ENCODE results near the gene RASSF3. TPM values are rescaled to one million over a fixed set of nuclear protein-coding genes. Genes with fewer than 3 reads are reported as not detected.

RASSF3 gene
- total and polyA plus RNA-seq, 10 of the 15 experiments (the other 5 are each of a cell fraction or from before 2014, with no cell fraction given), result 6.9 to 62.4 (median 30.3) TPM

GRCh38 chr12:64700532-64700931 is 90.2 kb downstream of the RASSF3 start (continued):
- TF ChIP-seq USF2 (IDR thresholded peaks at IDR 0.05; ENCODE audit: borderline replicate concordance, low read depth, low read length), result no peak

GRCh38 chr12:64701283-64701682 is 91.0 kb downstream of the RASSF3 start:
- peaks cover 0 to 5% of the 10 kb centered on the region in 2 experiments; a peak in 2 of 4 replicates for H3K36me3 ChIP-seq (ENCODE audit: control insufficient read depth in 2 of 2, insufficient read depth in 2 of 2, low read length in 1 of 2)
- FAIRE-seq, result no peak
- no peaks in the 10 kb centered on the region for H4K20me1 ChIP-seq (ENCODE audit: control insufficient read depth, insufficient read depth)
- no peak for ATAC-seq
- no peaks in the 10 kb centered on the region for H3K27me3 ChIP-seq (replicated peaks in 1 of 2; ENCODE audit: control insufficient read depth in 2 of 2, insufficient read depth in 2 of 2, low read length in 1 of 2)
- BruUV-seq (replicated peaks), result no TSS peak
- H3K9ac ChIP-seq (ENCODE audit: control insufficient read depth, insufficient read depth, low read length), result no peak overlapping the region
- ChIA-PET CTCF (interaction anchor here (0.9 to 4.2 kb wide), 3 partner anchors 13 to 152 kb away, joined by 3 to 45 read pairs (median 4); no protein-coding TSS in a partner anchor), POLR2A (no interaction called here), RAD21 (ENCODE audit: unreplicated experiment) (no interaction called here), SMC1A (ENCODE audit: uncharacterized antibody, unreplicated experiment) (interaction anchor here (1.0 to 3.1 kb wide), 3 partner anchors 10 to 152 kb away, joined by 3 to 14 read pairs (median 3); no protein-coding TSS in a partner anchor)
- intact Hi-C loops (cut with micrococcal nuclease; ENCODE audit: unreplicated experiment), result no loop called here
- 0 out of 2 replicates have a peak, but pooled peaks cover 3% of the 10 kb centered on the region for H3K4me1 ChIP-seq (ENCODE audit: control insufficient read depth, insufficient read depth, low read length)
- TF ChIP-seq RBBP5 (conservative IDR thresholded peaks at IDR 0.05) (no peak), HDAC2 (IDR thresholded peaks at IDR 0.05) (no peak), EP300 (IDR thresholded peaks at IDR 0.05; ENCODE audit: borderline replicate concordance in 1 of 2, control insufficient read depth in 1 of 2, low read depth in 2 of 2, low read length in 2 of 2) (no peak), ZNF384 (IDR thresholded peaks at IDR 0.05; ENCODE audit: borderline replicate concordance, low read depth, low read length) (no peak), KLF5 (IDR thresholded peaks at IDR 0.05; ENCODE audit: partially characterized antibody) (no peak), POU2F2 (IDR thresholded peaks at IDR 0.05; ENCODE audit: borderline replicate concordance, low read depth, low read length) (no peak), CEBPB (IDR thresholded peaks at IDR 0.05; ENCODE audit: borderline replicate concordance in 1 of 2, low read depth in 2 of 2, low read length in 2 of 2) (no peak), ESRRA (IDR thresholded peaks at IDR 0.05; ENCODE audit: low read length) (no peak), SKIL (IDR thresholded peaks at IDR 0.05; ENCODE audit: low read depth, poor library complexity, severe bottlenecking) (no peak), RELA (IDR thresholded peaks at IDR 0.05; ENCODE audit: borderline replicate concordance, partially characterized antibody) (no peak), ETV6 (conservative IDR thresholded peaks at IDR 0.05 in 1 of 2, IDR thresholded peaks at IDR 0.05 in 1 of 2; ENCODE audit: borderline replicate concordance in 1 of 2, low read depth in 1 of 2) (no peak), SMAD1 (IDR thresholded peaks at IDR 0.05; ENCODE audit: low read depth, partially characterized antibody) (no peak), RFX5 (IDR thresholded peaks at IDR 0.05; ENCODE audit: low read depth, low read length) (no peak), NBN (IDR thresholded peaks at IDR 0.05) (no peak), SUPT20H (IDR thresholded peaks at IDR 0.05; ENCODE audit: borderline replicate concordance, control insufficient read depth, low read depth, low read length) (no peak)
- H3K4me3 ChIP-seq, result no peak overlapping the region
- no peak overlapping the region for H3K4me2 ChIP-seq (ENCODE audit: control insufficient read depth, insufficient read depth)
- 0 out of 2 replicates have a peak, but pooled peaks cover 2% of the 10 kb centered on the region for H3K79me2 ChIP-seq (ENCODE audit: control insufficient read depth, insufficient read depth, low read length)
- WGBS (ENCODE audit: insufficient coverage, insufficient replicate concordance, low lambda C conversion rate, missing lambda C conversion rate), result 89% methylated on average over 5 of the region's 5 CpGs
- no peak for DNase-seq (ENCODE audit: low read depth, low spot score)
- in situ Hi-C loops (cut with MboI), result loop anchor here (5.0 kb wide), 1 partner anchor 144 kb away; no protein-coding TSS in a partner anchor
- no peak overlapping the region for H2AFZ ChIP-seq (ENCODE audit: control insufficient read depth, low read depth, low read length)
- H3K27ac ChIP-seq (ENCODE audit: control insufficient read depth, insufficient read depth), result no peak overlapping the region
- H3K9me3 ChIP-seq (replicated peaks; ENCODE audit: control insufficient read depth, insufficient read depth, low read length), result no peaks in the 10 kb centered on the region
